DMS 273 treated with DMSO at 0.1 percent for 48 hours (cell line): ENCODE data around the gene SULT1C2.
"Not testable (repeated sequence)": the region's sequence is repeated elsewhere in the genome, so short reads cannot be mapped to it uniquely, and the experiment has no call there.

Source experiments
- DNase-seq: peaks from one replicate; lab custom pipeline; 2025; lab: John Stamatoyannopoulos, UW

The SULT1C2 gene

DNA sequence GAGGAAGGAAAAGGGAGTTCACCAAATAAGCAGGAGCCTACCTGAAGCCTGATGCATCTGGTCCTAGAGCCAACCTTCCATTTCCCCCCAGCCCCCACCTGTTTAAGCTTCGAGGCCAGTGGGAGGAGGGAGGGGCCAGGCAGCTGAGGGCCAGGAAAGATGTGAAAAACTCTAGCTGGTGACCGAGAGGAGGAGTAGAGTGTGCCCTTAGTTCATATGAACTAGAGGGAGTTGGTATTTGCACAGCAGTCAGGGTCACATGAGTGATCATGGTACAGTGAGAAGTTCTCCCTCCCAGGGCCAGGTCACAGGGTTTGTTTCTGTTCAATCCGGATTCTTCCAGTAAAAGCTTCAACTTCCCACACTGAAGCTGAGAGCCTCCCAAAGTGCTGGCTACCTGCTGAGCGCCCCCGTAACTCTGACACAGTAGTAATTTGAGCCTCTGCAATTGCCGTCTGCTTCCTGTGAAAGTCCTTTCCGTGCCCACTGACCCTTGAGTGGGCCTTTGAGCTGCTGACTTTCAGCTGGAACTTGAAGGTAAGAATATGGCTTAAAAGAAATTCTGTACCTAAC lies at the start of gene SULT1C2:
Gene SULT1C2, plus strand, starts transcription at position 362 of the 573 bp plus-strand sequence. CDS start 4,773 bp downstream, outside the sequence.
- DNase-seq, result no peak

DNA sequence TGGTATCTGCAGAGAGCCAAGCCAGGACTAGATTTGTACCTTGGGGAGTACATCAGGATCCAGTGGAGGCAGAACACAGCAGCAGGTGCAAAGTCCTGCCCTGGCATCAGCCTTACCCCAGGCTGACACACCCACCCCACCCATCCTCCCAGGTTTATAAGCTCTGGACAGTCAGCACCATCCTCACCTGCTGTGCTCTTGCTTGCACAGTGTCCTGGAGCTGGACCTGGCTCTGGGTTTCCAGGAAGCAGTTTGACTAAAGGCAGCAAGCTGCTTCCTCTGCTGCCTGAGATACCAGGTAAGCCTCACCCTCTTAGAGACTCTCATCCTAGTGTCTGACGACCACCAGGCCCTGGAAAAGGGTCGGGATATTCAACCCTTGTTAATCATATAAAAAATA lies 48.9 kb upstream of the SULT1C2 start, which contains the start of gene SULT1C3:
Gene SULT1C3, plus strand, starts transcription at position 183 of the 400 bp plus-strand sequence. CDS start 7,227 bp downstream, outside the sequence.
- DNase-seq, result no peak

DNA sequence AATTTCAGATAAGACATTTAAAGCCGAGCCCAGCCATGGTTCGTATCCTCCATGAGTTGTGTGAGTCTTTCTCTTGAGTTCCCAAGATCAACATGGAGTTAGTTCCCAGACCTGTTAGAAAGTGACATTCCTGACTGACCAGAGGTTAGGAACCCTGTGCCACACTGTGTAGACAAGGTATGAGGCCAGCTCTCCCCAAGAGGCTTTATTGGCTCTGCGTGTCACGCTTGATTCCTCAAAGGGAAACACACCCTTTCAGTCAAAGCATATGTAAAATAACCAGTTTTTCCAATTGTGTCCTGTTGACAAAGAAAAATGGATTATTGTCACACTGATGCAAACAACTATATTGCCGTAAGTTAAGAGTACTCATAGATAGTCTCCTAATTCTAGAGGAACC lies 47.7 kb upstream of the SULT1C2 start:
- DNase-seq, result no peak

DNA sequence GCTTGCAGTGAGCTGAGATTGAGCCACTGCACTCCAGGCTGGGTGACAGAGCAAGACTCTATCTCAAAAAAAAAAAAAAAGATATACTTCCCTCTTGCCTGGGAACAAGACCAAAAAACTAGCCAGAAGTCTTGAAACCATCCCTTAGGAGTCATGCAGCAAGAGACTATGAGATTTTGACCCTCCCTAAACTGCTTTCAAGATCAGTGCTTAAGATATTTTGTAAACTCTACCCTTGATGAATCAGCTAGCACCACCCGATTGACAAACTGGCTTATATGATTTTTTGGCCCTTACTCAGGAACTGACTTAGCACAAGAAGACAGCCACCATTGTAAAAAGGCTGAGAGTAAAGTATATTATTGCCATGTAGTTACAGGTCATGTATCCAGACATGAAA lies 45.1 kb upstream of the SULT1C2 start:
- no peak for DNase-seq

DNA sequence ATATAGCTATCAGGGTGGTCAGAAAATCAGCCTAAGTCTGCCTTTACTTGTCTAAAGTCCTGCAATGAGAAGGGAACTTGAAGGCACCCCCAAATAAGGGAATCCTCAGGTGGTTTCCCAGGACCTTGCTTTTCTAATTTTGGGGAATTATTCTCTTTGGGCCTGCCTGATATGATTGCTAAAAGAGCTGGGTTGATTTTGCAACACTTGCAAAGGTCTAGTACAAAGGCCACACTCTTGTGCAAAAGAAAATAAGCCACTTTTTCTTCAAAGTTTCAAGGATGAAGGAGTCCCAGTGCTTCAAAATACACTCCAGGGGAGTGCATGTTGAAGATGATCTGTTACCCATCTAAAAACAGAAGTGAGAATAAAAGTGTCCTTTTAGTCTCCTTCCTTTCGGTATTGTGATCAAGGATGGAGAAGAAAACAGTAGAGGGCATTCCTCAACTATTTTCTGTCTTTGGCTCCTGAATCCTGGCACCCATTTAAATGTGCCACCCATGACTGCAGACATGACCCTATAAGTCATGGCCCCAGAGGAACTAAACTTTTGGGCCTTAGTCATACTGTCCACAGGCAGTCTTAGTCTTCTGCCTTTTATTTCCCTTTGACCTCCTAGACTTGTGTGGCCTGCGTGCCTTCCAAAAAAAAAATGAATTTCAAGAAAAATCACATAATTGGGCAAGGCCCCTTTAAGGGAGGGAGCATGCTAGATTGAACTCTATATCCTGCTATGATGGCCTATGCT lies 43.9 kb upstream of the SULT1C2 start:
- no peak for DNase-seq

DNA sequence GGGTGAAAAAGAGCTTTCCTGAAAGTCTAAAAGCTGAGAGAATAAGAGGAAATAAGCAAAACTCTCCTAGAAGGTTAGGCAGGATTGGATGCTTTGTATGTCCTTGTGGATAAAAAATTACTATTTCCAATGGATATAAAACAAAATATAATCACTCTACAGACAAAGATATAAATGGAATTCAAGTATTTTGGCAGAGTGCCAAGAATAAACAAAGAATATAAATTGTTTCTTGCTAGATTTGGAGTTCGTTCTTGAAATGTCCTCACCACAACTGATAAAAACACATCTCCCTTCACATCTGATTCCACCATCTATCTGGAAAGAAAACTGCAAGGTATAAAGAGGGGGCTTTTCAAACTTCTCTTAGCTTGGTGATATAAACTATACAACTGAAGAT lies 35.6 kb upstream of the SULT1C2 start:
- no peak for DNase-seq

DNA sequence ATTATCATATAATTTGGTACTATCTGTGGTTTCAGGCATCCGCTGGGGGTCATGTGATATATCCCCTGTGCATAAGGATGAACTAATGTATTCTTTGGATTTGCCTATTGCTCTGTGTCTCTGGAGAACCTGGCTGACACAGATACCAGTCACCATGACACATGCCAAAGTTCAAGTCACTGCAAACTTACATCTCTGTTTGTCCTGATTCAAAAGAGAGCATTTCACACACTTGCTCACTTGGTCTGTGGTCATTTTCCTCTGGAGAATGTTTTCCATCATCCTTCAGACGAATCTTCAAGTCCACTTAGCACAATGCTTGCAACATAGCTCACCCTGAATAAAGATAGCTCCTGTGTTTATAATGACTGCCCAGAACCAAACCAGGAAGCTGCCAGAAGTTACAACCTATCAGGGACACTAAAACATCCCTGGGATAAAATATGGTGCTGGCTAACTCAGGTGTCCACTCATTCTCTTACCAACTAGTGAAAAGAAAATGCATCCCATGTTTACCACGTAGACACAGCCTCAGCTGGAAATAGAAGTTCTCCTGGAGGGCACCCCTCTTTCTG lies 30.9 kb upstream of the SULT1C2 start:
- no peak for DNase-seq

DNA sequence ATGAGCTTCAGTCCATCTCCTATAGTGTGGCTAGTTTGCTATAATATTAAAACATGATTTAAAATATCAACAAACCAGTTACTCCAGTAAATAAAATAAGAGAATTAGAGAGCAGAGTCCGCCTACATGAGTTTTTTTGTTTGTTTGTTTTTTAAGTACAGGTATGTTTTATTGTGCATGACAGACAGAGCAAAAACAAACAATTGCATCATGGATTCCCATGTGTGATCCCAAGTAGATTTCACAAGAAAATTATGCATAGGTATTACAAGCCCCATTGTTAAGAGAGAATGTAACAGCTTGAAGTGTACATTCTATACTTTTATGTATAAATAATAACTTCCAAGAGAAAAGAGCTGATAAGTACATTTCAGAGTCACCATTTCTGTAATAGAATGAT lies 27.9 kb upstream of the SULT1C2 start:
- DNase-seq, result no peak

DNA sequence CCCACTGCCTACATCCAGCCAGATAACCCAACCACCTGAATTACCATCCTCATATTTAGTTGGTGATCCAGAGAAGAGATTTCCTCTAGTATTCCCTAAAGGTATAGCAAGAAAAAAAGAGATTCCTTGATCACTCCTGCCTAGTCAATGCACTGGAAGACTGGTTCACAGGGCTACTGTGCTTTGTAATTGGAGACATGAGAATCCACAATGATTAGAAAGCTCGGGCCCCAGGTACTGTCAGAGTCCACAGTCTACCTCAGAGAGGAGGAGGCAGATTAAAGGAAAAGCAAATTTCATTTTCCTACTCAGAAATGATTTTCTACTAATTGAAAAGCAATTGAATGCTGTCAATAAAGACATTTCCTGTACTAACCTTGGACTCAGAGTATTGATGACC lies 26.7 kb upstream of the SULT1C2 start:
- DNase-seq, result no peak

DNA sequence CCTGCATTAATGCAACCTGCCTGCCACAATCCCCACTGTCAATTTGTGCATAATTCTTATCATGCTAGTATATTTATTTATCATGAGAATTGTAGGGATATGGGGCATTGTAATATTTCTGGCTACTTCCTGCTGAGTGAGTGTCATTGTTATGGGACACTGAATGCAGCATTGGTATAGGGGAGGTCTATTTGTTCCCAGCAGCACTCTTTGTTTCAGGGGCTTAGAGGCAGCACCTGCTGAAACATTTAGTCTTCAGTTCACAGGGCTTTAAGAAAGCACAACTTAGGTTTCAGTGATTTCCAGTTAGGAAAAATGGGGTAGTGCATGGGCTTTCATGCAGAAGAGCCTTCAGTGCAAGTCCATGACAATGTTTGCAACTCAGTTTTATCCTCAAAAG lies 25.3 kb upstream of the SULT1C2 start:
- DNase-seq, result no peak

DNA sequence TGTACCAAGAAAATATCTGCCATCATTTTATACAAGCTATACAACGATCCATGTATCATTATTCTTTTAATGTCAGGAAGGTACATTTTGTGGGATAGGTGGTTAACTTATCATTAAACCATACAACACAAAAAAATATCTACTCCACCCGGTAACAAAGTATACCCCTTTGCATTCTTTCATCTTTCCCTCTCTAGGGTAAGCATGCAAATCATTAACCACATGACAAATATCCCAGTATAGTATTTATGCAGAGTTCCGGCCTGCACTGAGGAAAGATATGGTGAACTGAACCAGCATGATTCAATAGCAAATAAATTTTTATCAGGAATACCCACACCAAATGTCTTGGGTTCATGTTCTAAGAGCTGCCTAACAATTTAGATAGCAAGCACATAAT lies 22.5 kb upstream of the SULT1C2 start:
- DNase-seq, result no peak

DNA sequence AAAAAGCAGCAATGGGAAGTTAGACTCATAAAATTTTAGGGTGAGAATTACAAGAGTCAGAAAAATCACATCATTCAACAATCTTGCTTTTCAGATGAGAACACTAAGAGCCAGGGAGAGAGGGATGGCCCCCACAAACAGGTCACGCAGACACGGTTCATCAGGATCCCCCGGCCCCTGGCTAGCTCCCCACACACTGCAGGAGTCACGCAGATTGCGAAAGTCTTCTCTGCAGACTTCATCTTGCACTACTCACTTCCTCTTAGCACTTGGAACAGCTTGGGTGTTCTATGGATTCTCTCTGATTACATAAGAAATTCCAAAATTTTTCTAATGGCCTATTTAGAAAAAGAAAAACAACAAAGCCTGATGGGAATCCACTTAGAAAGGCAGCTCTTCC lies 21.6 kb upstream of the SULT1C2 start:
- no peak for DNase-seq

DNA sequence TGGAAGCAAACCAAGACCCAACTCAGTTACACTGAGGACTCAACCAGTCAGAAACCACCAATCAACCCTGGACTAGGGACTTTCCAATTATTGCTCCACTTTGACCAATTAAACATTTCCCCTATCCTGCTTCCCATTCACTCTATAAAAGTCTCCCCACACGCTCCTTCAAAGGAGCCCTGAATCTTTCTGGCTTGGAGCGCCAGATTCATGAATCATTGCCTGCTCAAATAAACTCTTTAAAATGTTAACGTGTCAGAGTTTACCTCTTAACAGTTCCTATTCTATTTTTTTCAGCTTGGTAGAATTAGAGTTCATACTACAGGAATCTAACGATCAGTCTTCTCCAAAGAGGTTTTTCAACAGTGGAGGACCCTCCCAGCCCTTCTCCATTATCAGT lies 20.7 kb upstream of the SULT1C2 start:
- DNase-seq, result no peak

DNA sequence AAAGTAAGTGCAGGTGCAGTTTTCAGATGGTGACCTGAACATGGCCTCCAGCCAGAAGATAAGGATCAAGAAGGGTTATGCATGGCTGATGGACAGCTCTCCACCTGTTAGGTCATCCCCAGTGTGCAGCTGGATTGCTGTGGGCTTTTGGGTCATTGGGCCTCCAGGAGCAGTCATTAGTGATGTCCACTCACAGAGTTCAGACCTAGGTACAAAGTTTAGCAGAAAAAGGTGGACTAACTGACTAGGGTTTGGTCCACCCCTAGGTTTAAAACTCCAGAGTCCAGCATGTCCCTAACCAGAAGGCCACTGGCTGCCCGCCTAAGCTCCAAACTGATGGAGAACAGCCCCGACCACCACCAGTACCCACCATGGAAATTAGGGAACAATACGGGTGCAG lies 18.3 kb upstream of the SULT1C2 start:
- no peak for DNase-seq

DNA sequence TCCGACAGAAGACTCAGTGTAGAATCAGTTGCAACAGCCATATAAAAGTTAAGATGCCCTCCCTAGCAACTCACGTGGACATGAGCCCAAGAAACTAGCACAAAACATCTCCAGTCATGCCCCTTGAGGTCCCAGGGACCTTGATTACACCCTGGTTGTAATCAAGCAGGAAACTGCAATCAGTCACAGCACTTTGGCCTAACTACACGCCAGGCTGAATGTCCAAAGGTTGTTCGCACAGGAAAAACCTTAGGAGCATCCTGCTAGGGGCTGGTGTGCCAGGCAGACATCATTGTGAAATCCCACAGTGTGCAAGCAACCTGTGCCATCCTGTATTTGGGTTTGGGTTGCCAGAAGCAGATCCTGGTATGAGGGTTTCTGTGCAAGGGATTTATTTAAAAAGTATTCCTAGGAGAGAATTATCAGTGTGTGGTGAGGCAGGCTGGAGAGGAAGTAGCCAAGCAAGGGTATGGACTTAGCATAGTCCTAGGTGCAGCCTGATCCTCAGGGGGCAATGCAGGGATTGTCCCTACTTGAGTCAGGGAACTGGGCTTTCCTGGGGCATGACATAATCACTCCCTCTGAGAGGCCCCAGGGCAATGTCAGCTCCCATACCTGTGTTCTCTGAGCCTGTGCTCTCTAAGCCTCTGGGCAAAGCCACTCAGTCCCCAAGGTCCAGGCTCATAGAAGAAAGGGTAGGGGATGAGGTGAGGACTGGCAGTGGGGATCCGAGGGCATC lies 17.8 kb upstream of the SULT1C2 start:
- DNase-seq, result no peak

DNA sequence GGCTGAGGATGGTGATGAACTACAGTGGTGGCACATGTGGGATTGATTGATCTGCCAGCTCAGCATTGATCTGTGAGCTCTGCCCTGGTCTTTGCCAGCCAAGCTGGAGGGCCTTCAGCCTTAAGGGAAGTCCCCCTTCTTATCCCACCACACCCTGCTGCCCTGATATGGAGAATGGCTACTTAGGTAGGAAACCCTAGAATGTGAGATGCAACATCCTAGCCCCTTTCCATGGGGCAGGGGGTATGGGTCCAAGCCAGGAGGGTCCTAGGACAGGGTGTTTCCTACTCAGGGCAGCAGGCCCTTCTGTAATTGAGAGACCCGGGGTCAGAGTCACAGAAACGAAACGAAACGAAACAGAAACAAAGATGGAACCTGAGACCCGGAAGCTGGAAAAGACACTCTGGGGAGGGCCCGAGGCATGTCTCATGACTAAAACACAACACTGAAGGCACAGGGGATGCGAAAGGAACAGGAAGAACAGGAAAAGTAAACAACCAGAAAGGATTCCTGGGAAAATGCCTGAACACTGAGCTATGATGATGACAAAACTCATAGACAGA lies 16.9 kb upstream of the SULT1C2 start:
- no peak for DNase-seq

DNA sequence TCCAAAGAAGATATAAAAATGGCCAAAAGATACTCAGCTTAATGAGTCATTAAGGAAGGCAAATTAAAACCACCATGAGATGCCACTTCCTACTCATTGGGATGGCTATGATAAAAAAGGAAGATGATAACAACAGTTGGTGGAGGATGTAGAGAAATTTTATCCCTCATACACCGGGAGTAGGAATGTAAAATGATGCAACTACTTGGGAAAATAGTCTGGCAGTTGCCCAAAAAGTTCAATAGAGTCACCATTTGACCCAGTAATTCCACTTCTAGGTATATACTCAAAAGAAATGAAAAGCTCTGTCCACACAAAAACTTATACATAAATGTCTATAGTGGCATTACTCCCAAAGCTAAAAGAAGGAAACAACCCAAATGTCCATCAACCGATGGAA lies 10.1 kb upstream of the SULT1C2 start:
- DNase-seq, result no peak

DNA sequence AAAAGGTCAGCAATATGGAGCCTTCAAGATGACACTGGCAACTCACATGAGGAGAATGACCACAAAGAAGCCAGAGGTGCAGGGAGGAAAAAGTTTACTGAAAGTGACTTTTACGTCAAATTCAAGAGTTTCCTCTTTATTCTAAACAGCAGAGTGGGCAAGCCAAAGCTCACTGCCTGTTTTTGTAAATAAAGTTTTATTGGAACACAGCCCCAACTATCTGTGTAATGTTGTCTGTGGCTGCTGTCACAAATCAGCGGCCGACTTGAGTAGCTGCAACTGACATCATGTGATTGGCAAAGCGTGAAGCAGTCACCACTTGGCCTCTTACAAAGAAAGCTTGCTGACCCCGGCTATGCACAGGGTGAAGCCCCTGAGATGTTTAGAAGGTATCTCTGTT lies 9.2 kb upstream of the SULT1C2 start:
- no peak for DNase-seq

DNA sequence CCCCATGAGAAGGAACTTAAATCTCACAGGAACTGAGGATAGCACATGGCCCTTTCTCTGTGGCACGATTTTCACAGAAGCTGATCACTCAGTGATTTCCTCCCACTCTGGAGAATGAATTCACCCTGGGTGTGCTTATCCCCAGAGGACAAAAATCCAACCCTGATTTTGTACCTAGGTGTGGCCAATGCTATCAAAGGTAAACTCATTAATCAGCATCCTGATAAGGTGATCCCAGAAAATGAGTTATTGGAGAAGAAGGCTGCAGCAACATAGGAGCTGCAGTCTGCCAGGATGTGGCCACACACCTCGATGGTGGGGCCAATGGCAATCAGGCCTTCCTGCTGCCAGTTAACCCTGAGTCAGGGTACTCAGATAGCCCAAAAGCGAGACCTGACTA lies 8.2 kb upstream of the SULT1C2 start:
- DNase-seq, result no peak

DNA sequence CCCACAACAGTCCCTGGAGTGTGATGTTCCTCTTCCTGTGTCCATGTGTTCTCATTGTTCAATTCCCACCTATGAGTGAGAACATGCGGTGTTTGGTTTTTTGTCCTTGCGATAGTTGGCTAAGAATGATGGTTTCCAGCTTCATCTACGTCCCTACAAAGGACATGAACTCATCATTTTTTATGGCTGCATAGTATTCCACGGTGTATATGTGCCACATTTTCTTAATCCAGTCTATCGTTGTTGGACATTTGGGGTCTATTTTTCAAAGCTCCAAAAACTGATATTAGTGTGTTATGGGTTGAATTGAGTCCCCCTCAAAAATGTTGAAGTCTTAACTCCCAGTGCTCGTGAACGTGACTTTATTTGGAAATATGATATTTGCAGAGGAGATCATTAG lies 4.1 kb upstream of the SULT1C2 start:
- not testable (repeated sequence) for DNase-seq

DNA sequence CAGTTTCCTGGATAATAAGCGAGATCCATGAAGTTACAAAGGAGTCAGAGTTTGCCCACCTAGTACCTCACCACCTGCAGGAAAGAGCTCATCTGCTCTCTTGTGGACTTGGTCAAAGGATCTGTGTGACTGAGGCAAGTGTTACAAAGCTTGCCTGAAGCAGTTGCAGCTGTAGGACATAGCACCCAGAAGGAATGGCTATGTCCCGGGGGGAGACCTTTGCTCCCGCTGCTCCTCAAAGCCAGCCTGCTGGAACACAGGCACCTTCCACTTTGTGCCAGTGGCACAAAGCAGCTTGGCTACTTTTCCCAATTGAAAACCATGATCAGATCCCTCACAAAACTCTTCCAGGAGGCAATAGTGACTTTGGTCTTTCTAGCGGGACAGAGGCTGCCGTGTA lies 3.1 kb upstream of the SULT1C2 start:
- DNase-seq, result no peak

DNA sequence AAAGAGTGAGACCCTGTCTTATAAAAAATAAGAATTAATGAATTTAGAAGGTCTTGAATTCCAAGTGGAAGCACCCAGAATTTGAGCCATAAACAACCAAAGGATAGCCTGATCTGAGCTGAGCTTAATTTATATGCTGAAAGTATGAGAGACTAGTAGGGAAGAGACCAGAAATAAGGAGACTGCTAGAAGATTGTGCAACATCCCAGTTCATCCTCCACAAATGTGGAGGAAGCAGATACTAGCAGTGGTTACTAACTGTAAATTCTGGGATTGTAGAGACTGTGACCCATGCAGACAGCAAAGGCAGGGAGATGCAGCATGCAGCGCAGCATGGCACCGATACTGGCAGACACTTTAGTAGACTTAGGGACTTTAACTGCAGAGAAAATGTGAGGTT lies 1.5 kb upstream of the SULT1C2 start:
- no peak for DNase-seq

DNA sequence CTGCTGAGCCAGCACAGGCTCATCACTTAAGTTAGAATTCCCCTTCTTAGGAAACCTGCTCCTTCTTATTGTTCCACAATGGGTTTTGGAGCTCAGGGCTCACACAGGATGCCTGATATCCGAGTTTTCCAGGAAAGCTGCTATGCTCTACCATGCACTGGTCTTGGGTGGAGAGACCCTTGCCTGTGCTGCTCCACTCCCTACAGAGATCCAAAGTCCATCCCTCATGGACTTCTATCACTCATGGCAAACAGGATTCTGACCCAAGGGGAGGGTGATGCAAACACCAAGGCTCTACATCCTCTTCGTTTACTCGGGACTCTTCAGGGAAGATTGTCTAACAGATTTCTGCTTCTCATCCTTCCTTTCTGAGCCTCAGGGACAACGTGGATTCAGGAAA lies 5.2 kb downstream of the SULT1C2 start:
- no peak for DNase-seq
